Islet precursor cell (in vitro differentiated cells): ENCODE results near the gene FAM234A.
"Not testable (repeated sequence)": the region's sequence is repeated elsewhere in the genome, so short reads cannot be mapped to it uniquely, and the experiment has no call there.

Experiments
- DNase-seq: peaks from one replicate; pipeline ENCODE4 v3.0.0-alpha.2; 2018

FAM234A gene

GRCh38 chr16:239948-240277, 5.3 kb downstream of the FAM234A start:
- no peak for DNase-seq

GRCh38 chr16:240559-240958, 5.9 kb downstream of the FAM234A start:
- DNase-seq: no peak

- DNase-seq: no peak
These were observed 7.7 kb downstream of the FAM234A start for GRCh38 chr16:242281-242680.

- no peak for DNase-seq
These were observed 8.7 kb downstream of the FAM234A start for GRCh38 chr16:243348-243747.

GRCh38 chr16:245105-245504, 10.5 kb downstream of the FAM234A start:
- DNase-seq: no peak

GRCh38 chr16:247027-247426, 12.4 kb downstream of the FAM234A start:
- no peak for DNase-seq

GRCh38 chr16:249431-249830, 14.8 kb downstream of the FAM234A start:
- no peak for DNase-seq

- no peak for DNase-seq
These were observed 18.0 kb downstream of the FAM234A start for GRCh38 chr16:252366-253337.

GRCh38 chr16:253833-254232, 19.2 kb downstream of the FAM234A start:
- DNase-seq: no peak

GRCh38 chr16:254461-254860, 19.8 kb downstream of the FAM234A start:
- DNase-seq: no peak

GRCh38 chr16:255183-255582, 20.6 kb downstream of the FAM234A start:
- DNase-seq: no peak

GRCh38 chr16:258091-258490, 23.5 kb downstream of the FAM234A start:
- DNase-seq: not testable (repeated sequence)

- DNase-seq: no peak
These were observed 24.6 kb downstream of the FAM234A start for GRCh38 chr16:259226-259625.

- peak; percentile 47 for DNase-seq
These were observed 25.2 kb downstream of the FAM234A start for GRCh38 chr16:259814-260253.

- DNase-seq: no peak
These were observed 25.7 kb downstream of the FAM234A start for GRCh38 chr16:260326-260725.

- no peak for DNase-seq
These were observed 26.5 kb downstream of the FAM234A start for GRCh38 chr16:261031-261691.

GRCh38 chr16:262121-262745, 27.6 kb downstream of the FAM234A start:
- DNase-seq: peak; percentile 49

GRCh38 chr16:263182-263774, 28.7 kb downstream of the FAM234A start:
- no peak for DNase-seq

GRCh38 chr16:263944-264343, 29.3 kb downstream of the FAM234A start:
- no peak for DNase-seq

- peak; percentile 48 for DNase-seq
These were observed 29.9 kb downstream of the FAM234A start for GRCh38 chr16:264440-264951.

GRCh38 chr16:265002-265529, 30.4 kb downstream of the FAM234A start:
- DNase-seq: peak; percentile 44

- DNase-seq: peak; percentile 47
These were observed 31.1 kb downstream of the FAM234A start for GRCh38 chr16:265711-266110.
